Measurements from ENCODE around the gene SLC22A23.

GRCh38 chr6:3483675-3484074 is 26.8 kb upstream of the SLC22A23 start:
- TF ChIP-seq CTCF (conservative IDR thresholded peaks at IDR 0.05; ENCODE audit: low read depth, low read length) (no peak), EZH2 (IDR thresholded peaks at IDR 0.05; ENCODE audit: low read length, unreplicated experiment) (no peak), EZH2phosphoT487 (IDR thresholded peaks at IDR 0.05; ENCODE audit: borderline replicate concordance, low read length) (no peak)

Data from PC-3 (cell line).